ENCODE results near the gene TSPEAR. TPM values are rescaled to one million over a fixed set of nuclear protein-coding genes. Genes with fewer than 3 reads are reported as not detected.

Gene TSPEAR
- total RNA-seq, 4 donors from 2014 or later, result 0.21 to 1.3 (median 0.69) TPM

DNA sequence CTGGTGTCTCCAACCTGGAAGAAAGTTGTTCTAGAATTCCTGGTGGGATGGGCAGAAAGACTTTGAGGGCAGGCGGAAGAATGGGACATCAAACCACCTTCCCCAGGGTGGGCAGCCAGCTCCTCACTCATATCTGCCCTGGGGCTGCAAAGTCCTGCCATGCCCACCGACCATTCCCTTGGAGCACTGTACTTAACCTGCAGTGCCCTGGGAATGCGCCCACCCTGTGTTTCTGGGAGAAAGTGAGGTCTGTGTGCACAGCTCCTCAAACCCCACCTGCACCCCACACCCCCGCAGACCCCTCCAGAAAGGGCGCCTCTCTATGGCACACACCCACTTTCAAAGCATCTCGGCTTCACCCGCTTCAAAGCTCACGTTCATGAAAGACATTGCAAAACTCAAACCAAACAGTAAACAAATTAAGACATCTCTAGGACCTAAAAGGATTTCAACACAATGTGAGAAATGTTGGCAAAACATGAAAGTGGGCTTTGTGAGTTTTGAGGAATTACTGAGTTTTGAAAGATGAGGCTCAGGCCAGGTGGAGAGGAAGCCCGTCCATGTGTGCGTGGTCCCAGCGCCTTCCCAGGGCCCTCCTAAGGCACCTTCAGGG, 196.5 kb downstream of the TSPEAR start:
- H3K9me3 ChIP-seq, result no peaks in the 10 kb centered on the region
- H3K36me3 ChIP-seq, result no peaks in the 10 kb centered on the region
- no peak for TF ChIP-seq POLR2A (IDR thresholded peaks at IDR 0.05)
- TF ChIP-seq, protein P1, sequence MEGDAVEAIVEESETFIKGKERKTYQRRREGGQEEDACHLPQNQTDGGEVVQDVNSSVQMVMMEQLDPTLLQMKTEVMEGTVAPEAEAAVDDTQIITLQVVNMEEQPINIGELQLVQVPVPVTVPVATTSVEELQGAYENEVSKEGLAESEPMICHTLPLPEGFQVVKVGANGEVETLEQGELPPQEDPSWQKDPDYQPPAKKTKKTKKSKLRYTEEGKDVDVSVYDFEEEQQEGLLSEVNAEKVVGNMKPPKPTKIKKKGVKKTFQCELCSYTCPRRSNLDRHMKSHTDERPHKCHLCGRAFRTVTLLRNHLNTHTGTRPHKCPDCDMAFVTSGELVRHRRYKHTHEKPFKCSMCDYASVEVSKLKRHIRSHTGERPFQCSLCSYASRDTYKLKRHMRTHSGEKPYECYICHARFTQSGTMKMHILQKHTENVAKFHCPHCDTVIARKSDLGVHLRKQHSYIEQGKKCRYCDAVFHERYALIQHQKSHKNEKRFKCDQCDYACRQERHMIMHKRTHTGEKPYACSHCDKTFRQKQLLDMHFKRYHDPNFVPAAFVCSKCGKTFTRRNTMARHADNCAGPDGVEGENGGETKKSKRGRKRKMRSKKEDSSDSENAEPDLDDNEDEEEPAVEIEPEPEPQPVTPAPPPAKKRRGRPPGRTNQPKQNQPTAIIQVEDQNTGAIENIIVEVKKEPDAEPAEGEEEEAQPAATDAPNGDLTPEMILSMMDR (IDR thresholded peaks at IDR 0.05), result no peak
- peaks cover 10% of the 10 kb centered on the region in 2 donors for H3K4me1 ChIP-seq
- H3K4me3 ChIP-seq (replicated peaks in 1 of 3), result no peak overlapping the region
- intact Hi-C loops (cut with DNase I), result loop anchor here (5.0 kb wide), 1 partner anchor 277 kb away; no protein-coding TSS in a partner anchor
- H3K27me3 ChIP-seq, result no peaks in the 10 kb centered on the region
- H3K27ac ChIP-seq, result no peak overlapping the region
- DNase-seq, result no peak
- 87 to 88% methylated on average over 10 to 11 of the region's 11 CpGs for WGBS, 2 donors

DNA sequence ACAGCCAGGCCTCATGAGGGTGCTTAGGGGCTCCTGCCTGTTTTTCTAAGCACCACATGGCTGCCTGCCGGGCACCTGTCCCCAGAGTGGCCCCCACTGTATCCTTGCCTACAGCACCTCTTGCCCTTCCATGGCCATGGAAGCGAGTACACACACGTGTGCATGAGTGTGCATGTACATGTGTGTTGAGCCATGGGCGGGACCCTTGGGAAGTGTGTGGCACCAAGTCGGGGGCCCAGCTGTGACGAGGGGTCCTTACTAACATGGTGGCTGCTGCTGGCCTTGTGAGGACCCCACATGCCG, 197.2 kb downstream of the TSPEAR start:
- no peaks in the 10 kb centered on the region for H3K27me3 ChIP-seq
- no peak for DNase-seq
- intact Hi-C loops (cut with DNase I), result loop anchor here (5.0 kb wide), 1 partner anchor 278 kb away; no protein-coding TSS in a partner anchor
- H3K36me3 ChIP-seq, result no peaks in the 10 kb centered on the region
- 92 to 95% methylated on average over 6 to 7 of the region's 7 CpGs for WGBS, 2 donors
- H3K9me3 ChIP-seq, result no peaks in the 10 kb centered on the region
- no peak overlapping the region for H3K4me3 ChIP-seq (replicated peaks in 1 of 3)
- H3K4me1 ChIP-seq, result peaks cover 12 to 13% of the 10 kb centered on the region in 2 donors
- H3K27ac ChIP-seq, result no peak overlapping the region
- TF ChIP-seq POLR2A (IDR thresholded peaks at IDR 0.05), result no peak
- TF ChIP-seq, protein P1 (IDR thresholded peaks at IDR 0.05), result no peak

DNA sequence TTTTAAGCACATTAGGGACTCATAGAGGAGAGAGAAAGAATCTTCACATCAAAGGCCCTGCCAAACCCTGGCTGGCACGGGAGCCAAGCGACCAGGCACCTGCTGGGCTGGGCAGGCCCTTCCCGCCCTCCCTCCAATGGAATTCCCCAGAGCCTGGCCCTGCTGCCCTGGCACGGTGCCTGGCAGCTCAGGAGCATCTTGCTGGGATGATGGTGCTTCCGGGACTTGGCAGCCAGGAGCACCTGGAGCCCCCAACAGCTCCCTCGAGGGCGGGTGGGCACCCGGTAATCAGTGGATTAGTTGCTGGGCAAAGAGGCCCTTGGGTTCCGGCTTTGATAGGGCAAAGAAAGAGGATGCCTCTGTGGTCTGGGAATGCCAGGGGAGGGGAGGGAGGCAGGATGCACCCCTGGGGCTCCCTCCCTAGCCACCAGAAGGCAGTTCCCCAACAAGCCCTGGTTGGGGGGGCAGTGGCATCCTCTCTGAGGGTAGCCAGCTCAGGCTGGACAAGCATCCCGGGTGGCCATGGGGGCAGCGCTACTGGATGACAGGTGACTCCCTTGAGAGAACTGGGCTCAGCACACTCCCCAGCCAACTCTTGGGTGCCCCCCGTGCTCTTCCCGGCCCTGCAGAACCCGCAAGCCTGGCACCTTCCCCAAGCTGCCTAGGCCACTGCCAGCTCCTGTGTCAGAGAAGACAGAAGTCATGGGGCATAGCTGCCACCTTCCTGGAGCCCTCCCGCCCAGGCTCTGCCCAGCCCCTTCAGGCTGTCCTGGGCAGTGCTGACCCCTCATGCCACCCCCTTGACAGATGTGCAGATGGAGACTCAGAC, 197.8 kb downstream of the TSPEAR start:
- 32 to 56% methylated on average over 4 to 9 of the region's 15 CpGs for WGBS, 2 donors
- Histone ChIP-seq H3K9me3 (no peaks in the 10 kb centered on the region), H3K36me3 (no peaks in the 10 kb centered on the region), H3K4me3 (replicated peaks in 1 of 3) (no peak overlapping the region), H3K27me3 (no peaks in the 10 kb centered on the region), H3K27ac (no peak overlapping the region), H3K4me1 (peaks cover 12 to 13% of the 10 kb centered on the region in 2 donors)
- no peak for TF ChIP-seq POLR2A (IDR thresholded peaks at IDR 0.05)
- TF ChIP-seq, protein P1 (IDR thresholded peaks at IDR 0.05), result no peak
- intact Hi-C loops (cut with DNase I), result loop anchor here (5.0 kb wide), 1 partner anchor 279 kb away; no protein-coding TSS in a partner anchor
- DNase-seq, result peak; percentile 48 to 59

DNA sequence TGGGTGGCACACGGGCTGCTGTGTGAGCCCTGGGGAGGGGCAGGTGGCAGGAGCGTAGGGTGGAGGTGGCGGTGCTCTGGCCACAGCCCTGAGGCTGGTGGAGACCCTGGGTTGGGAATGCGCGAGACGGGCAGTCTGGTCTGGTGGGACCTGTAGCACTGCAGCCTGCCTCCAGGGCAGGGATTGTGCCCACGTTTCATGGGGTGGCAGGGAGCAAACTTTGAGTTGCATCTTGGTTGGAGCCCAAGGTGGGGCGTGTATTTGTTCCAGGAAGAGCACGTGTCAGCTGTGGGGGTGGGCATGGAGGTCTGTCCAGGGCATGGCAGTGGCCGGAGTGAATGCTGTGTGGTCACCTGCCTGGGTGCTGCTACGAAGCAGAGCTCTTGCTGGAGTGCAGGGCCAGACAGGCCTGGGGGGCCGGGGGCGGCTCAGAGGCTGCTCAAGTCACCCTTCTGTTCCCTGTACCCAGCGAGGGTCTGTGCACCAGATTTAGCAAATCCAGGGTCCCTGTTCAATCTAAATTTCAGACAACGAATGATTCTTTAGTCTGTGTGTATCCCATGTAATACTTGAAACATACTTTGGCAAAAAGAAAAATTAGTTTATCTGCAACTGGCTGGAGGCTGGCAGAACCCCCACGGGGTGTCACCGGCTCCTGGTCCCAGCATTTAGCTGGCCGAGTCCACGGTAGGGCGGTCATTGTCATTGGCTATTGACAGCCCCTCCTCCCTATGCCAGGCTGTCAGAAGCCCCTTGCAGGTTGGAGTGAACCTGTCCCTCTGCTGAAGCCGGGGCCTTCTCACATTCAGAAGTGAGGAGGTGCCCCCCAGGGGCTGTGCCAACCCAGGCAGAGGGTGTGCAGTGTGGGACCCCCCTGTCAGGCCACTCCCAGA, 198.6 kb downstream of the TSPEAR start:
- TF ChIP-seq, protein P1 (IDR thresholded peaks at IDR 0.05), result no peak
- TF ChIP-seq POLR2A (IDR thresholded peaks at IDR 0.05), result no peak
- H3K27ac ChIP-seq, result no peak overlapping the region
- no peaks in the 10 kb centered on the region for H3K36me3 ChIP-seq
- no peaks in the 10 kb centered on the region for H3K9me3 ChIP-seq
- 85 to 91% methylated on average over 19 to 20 of the region's 21 CpGs for WGBS, 2 donors
- H3K4me3 ChIP-seq (replicated peaks in 1 of 3), result no peak overlapping the region
- peaks cover 12 to 13% of the 10 kb centered on the region in 2 donors for H3K4me1 ChIP-seq
- no peaks in the 10 kb centered on the region for H3K27me3 ChIP-seq
- intact Hi-C loops (cut with DNase I), result loop anchor here (5.0 kb wide), 1 partner anchor 280 kb away; no protein-coding TSS in a partner anchor
- DNase-seq, result no peak

Data from thyroid gland (tissue), 4 donors.